Stimulated activated CD4-positive, alpha-beta T cell treated with anti-CD3 and anti-CD28 coated beads, Interleukin-1b, Interleukin-23, amount 100 ng/mL, for 4 hours (primary cell): Measurements from ENCODE around the gene CCDC92B.

Experiments
- DNase-seq, 2 donors: peaks; one replicate each; pipeline ENCODE4 v3.0.0-alpha.2; 2020; ENCODE audit warnings: low read depth in 2 of 2

CCDC92B gene

DNA sequence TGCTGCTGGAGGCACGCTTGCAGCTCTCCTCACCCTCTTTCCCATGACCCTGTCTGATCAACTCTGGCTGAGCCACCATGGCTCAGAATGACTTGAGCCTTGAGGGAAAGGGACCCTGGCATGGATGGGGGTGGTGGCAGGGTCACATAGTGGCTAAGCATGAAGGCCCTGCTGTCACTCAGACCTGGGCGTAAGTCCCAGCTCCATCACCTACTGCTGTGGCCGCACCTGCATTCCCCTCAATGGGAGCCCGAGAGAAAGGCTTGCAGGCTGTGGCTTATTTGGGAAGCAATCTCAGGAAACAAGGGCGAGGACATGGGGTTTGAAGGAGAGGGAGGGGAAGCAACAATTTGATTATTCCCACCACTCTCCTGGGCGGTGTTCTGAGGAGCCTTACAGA, 29.0 kb upstream of the CCDC92B start:
- no peak for DNase-seq

DNA sequence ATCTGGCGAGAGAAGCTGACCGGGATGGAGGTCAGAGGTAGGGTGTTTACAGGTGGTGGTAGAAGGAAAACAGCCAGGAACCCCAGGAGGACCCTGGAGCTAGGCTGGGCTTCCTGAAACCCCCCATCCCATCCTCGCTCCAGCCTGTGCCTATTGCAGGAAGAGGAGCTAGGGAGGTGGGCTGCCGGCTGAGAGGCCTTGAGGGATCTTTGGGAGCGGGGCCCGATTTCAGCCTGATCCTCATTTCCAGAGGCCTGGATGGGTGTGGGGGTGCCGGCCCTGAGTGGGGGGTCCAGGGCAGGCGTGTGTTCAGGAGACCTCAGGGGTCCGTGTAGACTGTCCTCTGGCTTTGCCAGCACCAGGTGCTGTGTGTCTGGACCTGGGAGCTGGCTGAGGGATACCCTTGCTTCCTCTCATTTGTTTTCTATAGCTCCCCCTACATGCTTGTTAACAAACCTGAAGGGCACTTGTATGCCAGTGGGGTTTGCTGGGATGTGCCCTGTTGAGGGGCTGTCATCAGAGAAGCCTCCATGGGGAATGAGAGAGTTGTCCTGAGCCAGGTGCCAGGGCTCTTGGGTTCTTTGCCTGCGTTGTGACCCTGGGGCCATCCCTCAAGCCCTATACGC, 27.9 kb upstream of the CCDC92B start:
- DNase-seq, result no peak

DNA sequence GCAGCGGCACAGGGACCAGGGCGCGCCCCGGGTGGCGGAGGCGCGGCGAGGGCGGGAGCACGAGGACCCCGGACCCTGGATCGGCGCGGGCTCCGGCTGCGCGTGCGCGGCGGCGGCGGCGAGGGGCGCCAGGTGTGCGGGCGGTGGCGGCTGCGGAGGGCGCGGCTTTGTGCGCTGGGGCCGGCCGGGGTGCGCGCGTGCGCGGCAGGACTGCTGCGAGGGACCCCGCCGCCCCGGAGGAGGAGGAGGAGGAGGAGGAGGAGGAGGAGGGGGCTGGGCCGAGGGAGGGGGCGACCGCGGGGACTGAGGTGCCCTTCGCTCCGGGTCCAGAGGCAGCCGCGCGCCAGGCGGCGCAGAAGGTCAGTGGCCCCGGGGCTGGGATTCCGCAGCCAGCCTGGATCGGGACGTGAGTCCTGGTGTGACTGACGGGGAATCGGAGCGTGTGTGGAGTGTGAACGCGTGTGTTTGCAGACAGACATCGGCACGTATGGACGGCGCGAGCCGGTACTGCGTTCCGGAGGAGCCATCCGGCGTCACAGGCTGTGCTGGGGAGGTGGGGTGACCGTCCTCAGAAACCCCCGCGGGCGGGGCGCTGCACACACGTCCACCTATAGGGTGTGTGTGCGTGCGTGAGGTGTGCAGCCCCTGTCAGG, 27.3 kb upstream of the CCDC92B start:
- DNase-seq, result no peak

DNA sequence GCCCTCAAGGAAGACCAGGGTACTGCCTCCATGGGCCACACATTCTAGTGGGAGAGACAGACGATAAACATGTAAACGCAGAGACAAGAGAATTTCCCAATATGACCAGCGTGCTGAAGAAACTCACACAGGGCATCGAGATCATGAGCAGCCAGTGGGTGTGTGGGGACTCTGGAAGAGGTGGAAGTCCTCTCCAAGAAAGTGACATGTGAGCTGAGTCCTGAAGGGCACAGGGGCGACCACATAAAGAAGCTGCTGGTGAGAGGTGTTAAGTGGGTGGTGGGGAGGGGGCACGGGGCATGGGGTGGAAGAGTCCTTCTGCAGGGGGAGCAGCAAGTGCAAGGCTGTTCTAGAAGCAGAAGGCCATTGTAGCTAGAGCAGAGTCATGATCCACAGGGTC, 25.8 kb upstream of the CCDC92B start:
- DNase-seq, result no peak

DNA sequence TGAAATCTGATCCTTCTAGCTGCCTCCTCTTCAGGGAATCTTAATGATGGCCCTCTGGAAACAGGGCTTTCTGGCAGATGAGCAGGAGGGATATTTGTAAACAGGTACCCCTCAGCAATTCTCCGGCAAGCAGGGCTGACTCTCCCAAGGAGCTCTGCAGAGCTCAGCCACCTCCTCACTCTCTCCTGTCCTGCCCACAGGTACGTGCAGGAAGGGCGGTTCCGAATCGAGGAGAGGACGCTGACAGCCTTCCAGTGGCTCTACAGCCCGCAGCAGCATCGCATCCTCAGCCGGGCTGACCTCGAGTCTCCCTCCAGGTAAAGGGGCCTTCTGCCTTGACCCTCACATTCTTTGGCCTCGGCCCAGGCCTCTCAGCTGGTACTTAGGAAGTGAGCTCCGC, 20.7 kb upstream of the CCDC92B start:
- no peak for DNase-seq

DNA sequence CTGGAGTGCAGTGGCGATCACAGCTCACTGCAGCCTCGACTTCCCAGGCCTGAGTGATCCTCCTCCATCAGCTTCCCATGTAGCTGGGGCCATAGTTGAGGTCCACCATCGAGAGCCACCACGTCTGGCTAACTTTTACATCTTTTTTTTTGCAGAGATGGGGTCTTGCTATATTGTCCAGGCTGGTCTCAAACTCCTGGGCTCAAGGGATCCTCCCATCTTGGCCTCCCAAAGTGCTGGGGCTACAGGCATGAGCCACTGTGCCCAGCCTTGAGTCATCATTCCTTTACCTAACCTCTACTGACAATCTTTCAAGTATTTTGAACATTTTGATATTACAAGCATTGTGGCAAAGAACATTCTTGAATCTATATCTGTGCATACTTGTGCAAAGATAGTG, 9.4 kb upstream of the CCDC92B start:
- DNase-seq, result no peak

DNA sequence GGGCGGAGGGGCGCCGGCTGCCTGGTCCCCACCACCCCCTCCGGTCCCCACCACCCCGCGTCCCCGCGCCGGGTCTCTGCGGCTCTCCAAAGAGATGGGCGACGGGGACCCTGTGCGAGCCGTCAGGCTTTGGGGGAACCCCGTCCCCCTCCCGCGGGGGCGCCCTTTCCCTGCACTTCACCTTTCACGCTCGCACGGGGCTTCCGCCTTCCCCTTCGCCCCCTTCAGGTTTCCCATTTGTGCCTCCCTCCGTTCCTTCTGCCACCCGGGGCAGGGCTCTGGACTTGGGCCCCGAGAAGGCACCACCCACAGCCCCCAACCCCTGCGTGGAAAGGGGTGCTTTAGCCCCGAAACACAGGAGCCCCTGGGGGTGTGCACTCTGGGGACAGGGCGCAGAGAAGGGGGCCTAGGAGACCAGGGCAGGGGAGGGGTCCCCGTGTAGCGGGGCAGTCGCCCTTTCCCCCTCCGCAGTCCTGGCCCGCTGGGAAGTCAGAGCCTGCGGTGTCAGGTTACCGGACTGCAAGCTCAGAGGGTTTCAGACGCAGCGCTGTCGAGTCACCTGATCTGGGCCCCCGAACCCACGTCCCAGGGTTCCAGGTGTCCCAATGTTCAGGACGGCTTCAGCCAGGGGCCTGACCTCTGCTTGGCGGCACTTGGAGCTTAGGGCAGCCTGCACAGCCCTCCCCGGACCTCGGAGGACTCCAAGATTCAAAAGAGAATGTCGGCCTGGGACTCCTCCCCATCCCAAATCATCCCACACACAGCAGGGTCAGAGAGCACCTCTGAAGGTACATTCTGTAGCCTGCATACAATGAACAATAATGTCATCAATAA, 6.7 kb upstream of the CCDC92B start:
- no peak for DNase-seq

DNA sequence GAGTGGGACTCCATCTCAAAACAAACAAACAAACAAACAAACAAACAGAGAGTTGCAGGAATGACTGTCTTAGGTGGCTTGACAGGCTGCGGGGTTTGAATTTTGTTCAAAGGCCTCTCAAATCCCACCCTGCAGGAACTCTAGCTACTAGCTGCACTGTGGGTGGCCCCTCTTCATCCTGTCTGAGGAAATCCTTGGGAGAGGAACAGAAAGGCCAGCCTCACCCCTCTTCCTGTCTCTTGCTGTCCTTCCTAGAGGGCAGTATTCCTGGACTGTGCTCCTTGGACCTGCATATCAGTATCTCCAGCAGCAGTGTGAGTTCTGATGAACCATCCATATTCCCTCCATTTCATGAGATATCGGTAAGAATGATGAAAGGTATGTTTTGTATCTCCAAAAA, 2.0 kb upstream of the CCDC92B start:
- DNase-seq, result no peak

DNA sequence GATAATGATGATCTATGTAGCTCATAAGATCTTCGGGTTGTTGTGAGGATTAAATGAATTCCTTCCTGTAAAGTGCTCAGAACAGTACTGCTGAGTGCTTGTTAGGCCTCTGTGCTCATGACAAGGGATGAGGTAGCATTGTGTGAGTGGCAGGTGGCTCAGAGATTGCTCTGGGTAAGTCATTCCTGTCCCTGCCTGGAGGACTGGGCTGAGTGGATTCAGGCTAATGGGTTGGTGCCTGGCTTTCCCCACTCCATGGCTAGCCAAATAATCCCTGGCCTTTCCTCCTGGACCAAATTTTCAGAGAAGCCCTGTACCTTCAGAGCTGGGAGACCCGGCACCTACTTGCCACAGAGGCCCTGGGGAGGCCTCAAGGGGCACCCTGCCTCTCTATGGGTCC, 1.3 kb upstream of the CCDC92B start:
- DNase-seq, result no peak

DNA sequence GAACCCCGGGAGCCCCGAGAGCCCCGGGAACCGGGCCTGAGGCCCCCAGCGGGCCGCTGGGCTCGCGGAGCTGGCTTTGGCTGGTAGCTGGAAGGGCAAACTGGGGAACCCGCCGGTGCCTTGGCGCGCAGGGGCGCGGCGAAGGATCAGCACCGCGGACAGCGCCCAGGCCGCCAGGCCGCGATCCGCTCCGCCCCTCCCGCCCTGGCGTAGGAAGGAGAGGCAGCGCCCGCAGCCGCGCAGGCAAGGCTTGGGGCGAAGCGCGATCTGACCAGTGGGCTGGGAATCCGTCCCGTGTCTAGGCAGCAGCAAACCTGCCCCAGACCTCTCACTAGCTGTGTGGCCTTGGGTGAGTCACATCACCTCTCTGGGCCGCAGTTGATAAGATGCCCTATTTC, 331 bp upstream of the CCDC92B start:
- DNase-seq, result peak; percentile 50 to 69

DNA sequence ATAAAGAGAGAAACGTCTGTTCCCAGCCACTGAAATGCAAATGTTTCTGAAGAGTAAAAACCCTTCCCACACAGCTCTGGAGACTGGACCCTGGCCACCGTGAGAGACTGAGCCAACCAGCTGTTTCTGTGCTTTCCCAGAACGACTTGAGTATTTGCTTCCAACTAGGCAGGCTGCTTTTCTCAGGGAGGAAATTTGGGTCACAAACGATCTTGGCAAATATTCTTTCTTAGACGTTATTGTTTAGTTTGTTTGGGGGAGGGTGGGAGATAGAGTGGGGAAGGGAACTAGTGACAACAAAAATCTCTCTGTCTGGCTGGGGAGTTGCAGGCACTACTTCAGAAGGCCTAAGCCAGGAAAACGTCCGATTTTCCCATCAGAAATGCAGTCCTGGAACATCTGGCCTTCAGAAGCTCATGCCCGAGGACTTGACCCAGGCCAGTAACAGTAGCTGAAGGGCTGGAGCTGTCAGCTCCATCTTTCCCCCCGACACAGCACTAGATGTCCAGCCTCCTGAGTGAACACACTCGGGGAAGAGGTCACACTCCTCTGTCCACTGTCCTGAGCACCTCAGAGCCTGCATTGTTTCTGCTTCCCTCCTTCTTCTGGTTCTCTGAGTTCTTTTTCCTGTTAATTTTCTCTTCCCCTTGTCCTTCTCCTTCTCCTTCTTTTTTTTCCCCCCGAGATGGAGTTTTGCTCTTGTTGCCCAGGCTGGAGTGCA, 4.0 kb downstream of the CCDC92B start:
- DNase-seq, result no peak

DNA sequence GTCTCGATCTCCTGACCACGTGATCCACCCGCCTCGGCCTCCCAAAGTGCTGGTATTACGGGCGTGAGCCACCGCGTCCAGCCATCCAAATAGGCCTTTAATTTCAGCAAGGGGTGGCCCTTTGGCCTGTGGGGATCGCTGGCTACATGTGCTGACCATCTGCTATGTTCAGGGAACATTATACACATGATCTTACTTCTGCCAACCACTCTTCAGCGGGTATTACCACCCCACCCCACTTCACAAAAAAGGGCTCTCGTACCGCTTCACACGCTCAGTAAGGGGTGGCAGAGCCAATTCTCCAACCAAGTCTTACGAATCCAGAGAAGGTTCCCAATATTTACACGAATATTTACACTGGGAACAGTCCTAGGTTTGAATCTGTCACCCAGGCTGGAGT, 11.8 kb downstream of the CCDC92B start:
- DNase-seq, result no peak

DNA sequence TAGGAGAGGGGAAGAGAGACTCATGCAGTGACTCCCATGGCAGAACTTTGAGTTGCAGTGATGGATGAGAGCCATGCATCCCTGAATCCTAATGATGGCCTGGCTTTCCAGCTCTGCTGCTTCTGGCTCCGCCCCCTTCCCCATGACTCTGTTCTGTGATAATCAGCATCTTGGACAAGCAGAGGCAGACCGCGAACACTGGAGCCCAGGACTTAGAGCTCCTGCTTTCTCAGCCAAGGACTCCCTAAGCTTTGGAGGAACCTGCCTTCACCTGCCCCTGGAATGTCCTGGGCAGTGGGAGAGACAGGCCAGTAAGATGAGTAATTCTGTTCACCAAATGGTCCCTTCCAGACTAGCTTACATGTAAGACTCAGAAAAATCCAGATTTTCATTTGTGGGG, 12.5 kb downstream of the CCDC92B start:
- no peak for DNase-seq

DNA sequence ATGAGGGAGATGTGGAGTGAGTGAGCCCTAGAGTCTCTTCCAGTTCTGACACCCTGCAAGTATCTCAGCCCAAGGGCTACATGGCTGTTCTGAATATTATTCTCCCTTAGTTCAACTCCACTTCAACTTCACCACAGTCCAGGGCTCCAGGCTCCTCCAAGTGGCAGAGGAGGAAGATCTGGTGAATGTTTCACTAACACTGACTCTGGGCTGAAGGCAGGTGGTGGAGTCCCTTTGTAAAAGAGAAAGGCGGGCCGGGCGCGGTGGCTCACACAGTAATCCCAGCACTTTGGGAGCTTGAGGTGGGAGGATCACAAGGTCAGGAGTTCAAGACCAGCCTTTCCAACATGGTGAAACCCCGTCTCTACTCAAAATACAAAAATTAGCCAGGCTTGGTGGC, 13.6 kb downstream of the CCDC92B start:
- no peak for DNase-seq

DNA sequence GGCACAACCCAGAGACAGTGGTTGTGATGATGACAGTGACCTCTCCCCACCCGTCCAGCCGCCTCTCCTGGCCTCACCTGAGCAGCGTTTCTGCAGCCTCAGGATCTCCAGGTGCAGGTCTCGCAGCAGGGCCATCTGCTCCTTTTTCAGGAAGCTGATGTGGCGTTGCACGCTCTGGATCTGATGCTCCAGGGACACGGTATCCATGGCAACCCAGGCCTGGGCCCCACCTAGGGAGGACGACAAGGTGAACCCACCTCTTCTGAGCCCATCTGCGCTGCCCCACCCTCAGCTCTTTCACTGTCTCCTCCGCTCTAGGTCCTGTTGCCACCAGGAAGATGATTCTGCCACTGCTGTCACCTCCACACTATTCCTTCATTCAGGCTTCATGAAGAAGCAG, 14.5 kb downstream of the CCDC92B start:
- no peak for DNase-seq

DNA sequence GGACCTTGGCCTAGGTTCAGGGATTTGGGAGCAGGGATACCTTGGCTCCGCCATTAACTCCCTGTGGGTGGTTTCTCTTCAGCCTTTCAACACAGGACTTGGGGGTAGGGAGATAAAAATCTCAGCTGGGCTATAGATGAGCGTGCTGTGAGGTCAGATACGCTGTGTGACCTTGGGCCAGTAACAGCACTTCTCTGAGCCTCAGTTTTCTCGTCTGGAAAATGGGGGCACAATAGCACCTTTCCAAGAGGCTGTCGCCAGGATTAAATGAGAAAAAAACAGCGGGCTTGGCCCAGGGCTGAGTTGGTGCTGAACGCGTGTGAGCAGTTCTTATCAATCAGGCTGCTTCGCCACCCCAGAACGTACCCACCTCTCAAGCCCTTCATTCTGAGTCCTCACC, 17.6 kb downstream of the CCDC92B start:
- DNase-seq, result no peak

DNA sequence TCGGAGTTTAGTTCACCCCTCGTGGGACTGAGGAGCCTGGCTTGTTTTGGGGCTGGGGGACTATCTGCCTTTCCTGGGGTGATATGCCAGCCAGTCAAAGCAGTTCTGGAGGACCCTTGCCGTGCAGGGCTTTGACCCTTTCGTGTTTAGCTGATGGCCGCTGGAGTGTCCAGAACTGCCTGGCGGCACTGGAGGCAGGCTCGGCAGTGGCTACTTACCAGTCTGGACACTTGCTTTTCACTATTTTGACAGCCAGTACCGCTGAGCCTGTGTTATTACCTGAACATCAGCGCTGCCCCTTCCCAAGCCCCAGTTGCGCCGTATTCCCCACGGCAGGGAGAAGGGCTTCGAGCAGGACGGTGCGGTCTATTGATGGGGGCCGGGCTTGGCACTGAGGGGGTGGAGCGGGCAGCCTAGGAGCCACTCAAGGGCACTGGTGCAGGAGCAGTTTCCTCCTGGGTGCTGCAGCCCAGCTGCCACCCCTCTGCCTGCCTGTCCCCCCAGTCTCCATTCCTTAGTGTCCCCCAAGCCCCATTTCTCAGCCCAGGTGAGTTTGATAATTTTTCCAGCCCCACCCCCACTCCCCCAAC, 18.6 kb downstream of the CCDC92B start:
- no peak for DNase-seq

DNA sequence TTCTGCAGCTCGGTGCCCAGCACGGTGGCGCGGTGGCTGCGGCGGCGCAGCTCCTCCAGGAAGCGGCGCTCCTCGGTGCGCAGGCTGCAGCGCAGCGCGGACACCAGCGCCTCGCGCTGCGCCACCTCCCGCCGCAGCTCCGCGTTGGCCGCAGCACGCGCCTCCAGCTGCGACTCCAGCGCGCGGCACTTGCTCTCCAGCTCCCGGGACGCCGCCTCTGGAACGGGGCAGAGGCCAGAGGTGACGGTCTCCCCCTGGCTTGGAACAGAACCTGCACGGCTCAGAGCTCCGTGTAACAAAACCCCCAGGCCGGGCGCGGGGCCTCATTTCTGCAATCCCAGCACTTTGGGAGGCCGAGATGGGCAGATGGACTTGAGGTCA, 24.7 kb downstream of the CCDC92B start:
- peak; percentile 30 to 53 for DNase-seq

DNA sequence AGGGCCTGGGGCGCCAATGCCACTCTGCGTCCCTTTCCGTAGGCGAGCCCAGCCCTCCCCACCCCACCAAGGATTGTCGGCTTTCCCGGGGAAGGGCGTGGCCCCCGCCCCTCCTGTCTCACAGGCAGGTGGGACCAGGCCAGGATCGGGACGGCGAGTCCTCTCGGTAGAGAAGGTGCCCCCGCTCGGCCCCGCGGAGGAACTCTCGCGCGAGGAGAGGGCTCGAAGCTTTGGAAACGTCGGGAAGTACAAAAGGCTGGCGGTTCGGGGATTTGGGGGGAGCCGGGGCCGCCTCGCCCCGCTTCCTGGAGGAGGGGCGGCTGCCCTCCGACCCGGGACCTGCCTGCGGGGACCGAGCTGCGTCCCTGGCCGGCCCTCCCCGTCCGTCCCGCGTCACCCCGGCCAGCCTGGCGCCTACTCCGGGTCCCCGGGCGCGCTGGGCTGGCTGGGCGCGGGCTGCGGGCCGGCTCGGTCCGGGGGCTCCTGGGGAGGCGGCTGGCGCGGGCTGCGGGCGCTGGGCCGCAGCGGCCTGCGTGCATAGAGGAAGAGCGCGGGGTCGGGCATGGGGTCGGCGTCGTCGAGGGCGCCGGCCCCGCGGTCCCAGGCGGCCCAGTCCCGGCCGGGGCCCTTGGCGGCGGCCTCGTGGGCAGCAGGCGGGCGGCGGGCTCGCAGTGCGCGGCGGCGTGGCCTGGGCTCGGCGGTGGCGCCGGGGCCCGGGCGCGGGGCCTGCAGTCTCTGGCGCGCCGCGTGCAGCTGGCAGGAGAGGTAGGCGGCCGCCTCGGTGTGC, 25.3 kb downstream of the CCDC92B start:
- no peak for DNase-seq

DNA sequence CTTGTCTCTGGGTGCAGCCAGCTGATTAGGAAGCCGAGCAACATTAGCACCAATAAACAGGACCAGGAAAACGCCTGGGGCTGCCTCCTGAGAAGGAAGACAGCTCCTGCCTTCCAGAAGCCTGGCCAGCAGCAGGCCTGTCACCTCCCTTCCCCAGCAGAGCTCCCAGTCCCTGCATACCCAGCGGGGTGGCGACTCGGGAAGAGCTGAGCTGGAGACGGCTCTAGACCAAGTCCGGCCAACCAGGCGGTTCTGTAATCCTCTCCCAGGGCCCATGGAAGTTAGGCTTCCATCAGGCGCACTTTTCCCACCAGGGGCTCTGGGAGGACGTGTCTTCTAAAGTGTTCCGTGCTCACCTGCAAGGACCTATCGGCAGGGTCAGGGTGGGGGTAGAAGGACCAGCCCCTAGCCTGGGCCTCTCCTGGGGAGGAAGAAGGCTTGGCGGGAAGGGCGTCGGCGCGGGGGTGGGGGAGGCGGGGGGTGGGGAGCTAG, 25.9 kb downstream of the CCDC92B start:
- DNase-seq, result no peak

DNA sequence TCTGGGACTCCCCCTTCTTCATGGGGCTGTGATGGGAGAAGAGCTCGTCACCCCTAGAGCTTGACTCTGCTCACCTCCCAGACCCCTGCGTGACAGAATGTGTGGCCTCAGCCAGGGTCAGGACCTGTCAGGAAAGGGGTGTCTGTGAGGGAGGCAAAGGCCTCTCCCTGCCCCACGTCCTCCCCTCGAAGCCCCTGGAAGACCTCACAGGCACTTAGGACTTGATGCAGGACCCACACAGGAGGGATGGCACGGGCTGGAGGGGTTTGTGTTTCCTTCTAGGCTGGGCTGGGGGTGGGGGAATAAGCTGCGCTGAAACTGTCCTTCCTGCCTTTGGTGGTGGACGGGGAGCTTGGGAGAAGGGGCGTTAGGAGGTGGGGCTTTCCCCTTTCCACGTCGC, 26.8 kb downstream of the CCDC92B start:
- DNase-seq, result no peak
